ENCODE data around the gene PPA1.

DNA sequence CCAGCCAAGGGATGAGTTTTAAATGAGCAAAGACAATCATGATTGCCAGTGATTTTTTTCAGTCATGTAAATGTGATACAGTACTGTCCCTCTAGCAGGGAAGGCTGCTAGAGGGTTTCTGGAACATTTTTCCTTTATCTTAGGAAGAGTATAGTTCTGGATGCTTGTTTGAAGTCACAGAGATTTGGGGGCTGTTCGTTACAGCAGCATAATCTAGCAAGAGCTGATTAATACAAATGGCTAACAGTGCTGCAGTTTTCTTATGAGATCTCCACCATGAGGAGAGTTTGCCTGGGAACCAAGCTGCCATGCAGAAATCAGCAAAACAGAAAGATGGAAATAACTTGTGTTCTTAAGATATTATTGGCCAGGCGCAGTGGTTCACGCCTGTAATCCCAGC is 7.9 kb upstream of the PPA1 start:
- TF ChIP-seq, protein P1, sequence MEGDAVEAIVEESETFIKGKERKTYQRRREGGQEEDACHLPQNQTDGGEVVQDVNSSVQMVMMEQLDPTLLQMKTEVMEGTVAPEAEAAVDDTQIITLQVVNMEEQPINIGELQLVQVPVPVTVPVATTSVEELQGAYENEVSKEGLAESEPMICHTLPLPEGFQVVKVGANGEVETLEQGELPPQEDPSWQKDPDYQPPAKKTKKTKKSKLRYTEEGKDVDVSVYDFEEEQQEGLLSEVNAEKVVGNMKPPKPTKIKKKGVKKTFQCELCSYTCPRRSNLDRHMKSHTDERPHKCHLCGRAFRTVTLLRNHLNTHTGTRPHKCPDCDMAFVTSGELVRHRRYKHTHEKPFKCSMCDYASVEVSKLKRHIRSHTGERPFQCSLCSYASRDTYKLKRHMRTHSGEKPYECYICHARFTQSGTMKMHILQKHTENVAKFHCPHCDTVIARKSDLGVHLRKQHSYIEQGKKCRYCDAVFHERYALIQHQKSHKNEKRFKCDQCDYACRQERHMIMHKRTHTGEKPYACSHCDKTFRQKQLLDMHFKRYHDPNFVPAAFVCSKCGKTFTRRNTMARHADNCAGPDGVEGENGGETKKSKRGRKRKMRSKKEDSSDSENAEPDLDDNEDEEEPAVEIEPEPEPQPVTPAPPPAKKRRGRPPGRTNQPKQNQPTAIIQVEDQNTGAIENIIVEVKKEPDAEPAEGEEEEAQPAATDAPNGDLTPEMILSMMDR (IDR thresholded peaks at IDR 0.05; ENCODE audit: borderline replicate concordance, extremely low read depth, low read length, poor library complexity, severe bottlenecking), result no peak
- no peak for TF ChIP-seq EZH2 (IDR thresholded peaks at IDR 0.05; ENCODE audit: borderline replicate concordance, low read depth, low read length, severe bottlenecking)
